ENCODE results near the gene CLASRP. TPM values are rescaled to one million over a fixed set of nuclear protein-coding genes. Genes with fewer than 3 reads are reported as not detected.

The CLASRP gene, protein sequence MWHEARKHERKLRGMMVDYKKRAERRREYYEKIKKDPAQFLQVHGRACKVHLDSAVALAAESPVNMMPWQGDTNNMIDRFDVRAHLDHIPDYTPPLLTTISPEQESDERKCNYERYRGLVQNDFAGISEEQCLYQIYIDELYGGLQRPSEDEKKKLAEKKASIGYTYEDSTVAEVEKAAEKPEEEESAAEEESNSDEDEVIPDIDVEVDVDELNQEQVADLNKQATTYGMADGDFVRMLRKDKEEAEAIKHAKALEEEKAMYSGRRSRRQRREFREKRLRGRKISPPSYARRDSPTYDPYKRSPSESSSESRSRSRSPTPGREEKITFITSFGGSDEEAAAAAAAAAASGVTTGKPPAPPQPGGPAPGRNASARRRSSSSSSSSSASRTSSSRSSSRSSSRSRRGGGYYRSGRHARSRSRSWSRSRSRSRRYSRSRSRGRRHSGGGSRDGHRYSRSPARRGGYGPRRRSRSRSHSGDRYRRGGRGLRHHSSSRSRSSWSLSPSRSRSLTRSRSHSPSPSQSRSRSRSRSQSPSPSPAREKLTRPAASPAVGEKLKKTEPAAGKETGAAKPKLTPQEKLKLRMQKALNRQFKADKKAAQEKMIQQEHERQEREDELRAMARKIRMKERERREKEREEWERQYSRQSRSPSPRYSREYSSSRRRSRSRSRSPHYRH
- 22.2 TPM for total RNA-seq

DNA sequence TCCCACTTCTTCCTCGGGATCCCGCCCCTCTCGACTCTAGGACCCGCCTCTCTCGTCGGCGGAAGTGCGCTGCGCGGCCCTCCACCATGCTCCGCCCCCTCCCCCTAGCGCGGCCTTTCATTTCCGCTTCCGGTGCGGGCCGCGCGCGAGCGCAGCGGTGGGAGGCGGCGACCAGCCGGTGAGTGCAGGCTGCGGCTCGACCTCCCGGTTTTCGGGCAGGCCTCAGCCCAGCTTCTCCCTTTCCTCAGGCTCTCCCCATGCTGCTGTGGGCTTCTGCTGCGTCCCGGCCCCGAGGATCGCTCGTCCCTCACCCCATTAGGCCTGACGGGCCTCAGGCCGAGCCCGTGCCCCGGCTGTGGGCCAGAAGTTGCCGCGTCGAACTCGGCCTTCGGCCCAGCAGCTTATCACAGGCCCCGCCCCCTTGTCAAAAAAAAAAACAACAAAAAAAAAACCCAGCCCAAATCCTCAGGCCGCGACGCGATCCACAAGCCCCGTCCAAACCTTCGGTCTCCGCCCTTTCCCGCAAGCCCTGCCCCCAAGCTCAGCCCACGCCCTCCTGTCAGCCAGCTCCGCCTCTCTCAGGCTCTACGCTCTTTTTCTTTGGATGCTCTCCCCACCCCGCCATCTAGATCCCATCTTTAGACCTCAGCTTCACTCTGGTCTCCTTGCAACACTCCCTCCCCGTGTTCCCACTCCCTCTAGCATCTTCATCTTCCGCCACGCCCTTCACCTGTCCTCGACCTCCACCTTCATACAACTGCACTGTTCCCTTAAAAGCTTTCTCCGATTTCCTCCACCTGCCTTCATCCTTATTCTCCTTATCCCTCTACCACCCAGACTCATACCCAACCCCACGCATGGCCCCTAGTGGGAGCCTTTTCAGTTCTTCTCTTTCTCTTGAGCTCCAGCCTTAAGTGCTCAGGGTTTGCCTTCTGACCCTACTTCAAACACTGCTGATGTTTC is at the start of gene CLASRP:
TSS of gene CLASRP (plus strand) at position 115 of the 963 bp plus-strand sequence. CDS start 1,168 bp downstream, outside the sequence.

DNA sequence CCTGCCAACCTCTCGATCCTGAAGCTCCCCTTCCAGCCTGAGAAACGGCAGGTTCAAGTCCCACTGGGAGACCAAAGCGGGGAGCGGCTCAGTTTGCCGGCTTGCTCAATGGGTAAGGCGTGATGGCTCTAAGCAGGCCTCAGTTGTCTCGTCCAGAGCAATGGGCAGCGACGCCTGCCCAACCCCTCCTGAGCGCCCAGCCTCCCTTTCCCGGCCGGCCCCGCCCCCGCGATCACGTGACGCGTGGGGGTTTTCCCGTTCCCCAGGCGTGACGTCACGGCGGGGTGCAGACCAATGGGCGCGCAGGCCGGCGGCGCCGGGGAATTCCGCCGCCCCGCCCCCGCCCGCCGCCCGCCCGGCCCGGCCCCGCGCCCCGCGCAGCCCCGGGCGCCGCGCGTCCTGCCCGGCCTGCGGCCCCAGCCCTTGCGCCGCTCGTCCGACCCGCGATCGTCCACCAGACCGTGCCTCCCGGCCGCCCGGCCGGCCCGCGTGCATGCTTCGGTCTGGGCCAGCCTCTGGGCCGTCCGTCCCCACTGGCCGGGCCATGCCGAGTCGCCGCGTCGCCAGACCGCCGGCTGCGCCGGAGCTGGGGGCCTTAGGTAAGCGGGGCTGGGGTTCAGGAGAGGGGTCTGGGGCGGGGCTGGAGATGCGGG is 37.6 kb upstream of the CLASRP start, which contains the start of gene RELB:
TSS of gene RELB (plus strand) at position 378 of the 653 bp plus-strand sequence. CDS start at position 494, 116 bp downstream.

DNA sequence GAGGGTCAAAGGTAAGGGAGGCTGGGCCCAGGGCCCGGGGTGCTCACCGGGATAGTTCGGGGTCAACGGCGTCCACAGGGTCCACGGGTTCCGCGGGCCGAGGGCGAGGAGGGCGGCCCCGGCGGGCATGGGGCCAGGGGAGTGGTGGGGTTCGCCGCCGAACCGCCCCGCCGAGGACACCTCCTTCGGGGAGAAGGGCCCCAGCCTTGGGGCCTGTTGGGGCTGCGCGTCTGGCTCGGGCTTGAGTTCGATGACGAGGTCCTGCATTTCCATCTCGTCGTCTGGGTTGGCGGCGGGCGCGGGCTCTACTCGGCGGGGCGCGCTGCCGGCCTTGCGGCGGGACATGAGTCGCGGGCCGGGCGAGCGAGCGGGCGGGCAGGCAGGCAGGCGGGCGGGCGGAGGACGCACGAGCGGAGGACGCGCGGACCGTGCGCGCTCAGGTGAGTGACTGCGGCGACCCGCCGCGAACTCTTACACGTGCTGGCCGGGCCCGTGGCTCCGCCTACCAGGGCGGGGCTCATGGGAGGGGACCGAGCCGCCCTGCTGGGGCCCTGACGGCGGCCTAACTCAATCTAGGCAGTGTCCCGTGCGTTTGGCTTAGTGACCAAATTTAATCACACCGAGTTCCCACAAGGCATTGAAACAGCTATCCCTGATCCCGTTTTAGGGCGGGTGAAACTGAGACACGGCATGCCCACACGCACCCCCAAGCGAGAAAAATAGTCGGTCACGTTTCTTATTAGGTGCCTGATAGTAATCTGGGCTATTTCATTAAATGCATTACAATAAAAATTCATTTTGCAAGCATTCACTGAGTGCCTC is 37.4 kb downstream of the CLASRP start, which contains the start of gene ZNF296:
TSS of gene ZNF296 (minus strand) at position 450 of the 822 bp plus-strand sequence. CDS start at position 345, 105 bp downstream.

DNA sequence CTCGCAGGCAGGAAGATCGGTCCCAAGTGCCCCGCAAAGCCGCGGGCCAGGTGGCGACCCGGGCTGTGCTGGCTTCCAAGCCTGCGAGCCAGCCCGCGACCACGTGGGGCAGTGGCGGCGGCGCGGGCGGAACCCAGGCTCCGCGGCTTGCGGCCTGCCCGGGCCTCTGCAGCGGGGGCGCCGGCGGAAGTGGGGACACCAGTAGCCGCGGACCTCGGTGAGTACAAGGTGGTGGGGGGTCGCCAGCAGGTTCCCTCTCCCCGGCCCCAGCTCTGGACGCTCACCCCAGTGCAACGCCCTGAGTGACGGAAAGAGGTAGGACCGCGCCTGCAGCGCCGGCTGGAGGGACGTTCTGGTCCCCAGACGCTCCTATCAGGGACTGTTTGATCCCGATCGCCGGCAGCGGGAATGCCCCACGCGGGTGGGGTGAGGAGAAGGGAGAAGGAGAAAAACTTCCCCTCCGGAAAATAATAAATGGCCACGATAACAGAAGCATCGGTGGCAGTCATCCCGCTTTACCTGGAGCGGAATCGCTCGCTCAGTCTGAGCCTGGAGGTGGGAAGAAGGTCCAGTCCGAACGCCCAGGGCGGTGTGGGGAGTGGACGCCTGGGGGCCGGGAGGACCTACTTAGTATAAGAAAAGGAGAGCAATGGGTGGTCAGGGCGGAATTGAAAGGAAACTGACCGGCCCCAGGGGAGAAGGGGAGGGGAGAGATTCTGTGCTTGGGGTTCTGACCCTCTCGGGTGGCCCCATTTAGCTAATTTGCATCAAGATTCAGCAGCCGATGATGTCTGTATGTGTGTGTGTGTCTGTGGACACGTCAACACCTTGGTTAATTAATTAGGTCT is 40.4 kb downstream of the CLASRP start, which contains the start of gene GEMIN7:
TSS of gene GEMIN7 (plus strand) at position 198 of the 848 bp plus-strand sequence. CDS start 10,855 bp downstream, outside the sequence.

DNA sequence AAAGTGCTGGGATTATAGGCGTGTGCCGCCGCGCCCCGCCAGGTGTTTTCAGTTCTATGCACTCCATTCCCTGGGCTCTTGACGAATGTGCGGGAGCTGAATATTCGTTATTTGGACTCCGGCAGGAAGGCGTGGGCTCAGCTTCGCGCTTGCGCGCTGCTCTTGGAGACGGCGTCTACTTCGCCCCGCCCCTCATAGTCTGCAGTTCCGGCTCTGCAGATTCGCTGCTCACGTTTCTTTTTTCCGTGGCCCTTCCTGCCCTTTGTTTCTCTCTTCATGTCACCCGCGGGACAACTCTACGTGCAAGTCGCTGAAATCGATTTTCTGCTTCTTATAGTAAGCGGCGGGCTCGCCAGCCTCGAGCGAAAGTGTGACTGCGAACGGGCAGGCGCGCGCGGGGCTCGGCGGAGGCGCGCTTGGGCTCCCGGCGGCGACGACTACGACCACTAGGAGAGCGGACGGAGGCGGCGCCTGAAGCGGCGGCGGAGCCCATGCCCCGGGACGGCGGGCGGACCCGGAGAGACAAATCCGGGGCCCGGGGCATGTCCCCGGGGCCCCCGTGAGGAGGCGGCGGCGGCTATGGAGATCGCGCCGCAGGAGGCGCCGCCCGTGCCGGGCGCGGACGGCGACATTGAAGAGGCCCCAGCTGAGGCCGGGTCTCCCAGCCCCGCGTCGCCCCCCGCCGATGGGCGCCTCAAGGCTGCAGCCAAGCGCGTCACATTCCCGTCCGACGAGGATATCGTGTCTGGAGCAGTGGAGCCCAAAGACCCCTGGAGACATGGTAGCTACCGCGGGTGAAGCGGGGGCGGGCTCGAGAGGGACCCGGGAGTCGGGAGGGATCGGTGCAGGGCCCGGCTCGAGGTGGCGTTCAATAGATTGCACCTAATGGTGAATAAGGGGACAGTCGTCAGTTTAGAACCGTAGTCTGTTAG is 54.2 kb downstream of the CLASRP start, which contains the start of gene PPP1R37:
TSS of gene PPP1R37 (plus strand) at position 433 of the 932 bp plus-strand sequence. CDS start at position 580, 147 bp downstream.

Small RNA genes lying within 50 kb of the gene (small RNA-seq; reads per million reads assigned to genes)
- gene RNU6-611P (ENCODE audit: low replicate concordance) = not detected

Other genes with a start within 250 kb of the CLASRP start
- gene BCAM, start 229.9 kb upstream of the CLASRP start, total RNA-seq = 3.4 TPM
- 23.8 TPM for gene NECTIN2, start 192.7 kb upstream of the CLASRP start, total RNA-seq
- gene TOMM40, start 147.8 kb upstream of the CLASRP start, total RNA-seq = 29.4 TPM
- gene APOE, start 133.2 kb upstream of the CLASRP start, total RNA-seq = 51.3 TPM
- 0.94 TPM for gene APOC1, start 124.4 kb upstream of the CLASRP start, total RNA-seq
- gene APOC4, start 96.8 kb upstream of the CLASRP start, total RNA-seq = not detected
- gene APOC2, start 93.0 kb upstream of the CLASRP start, total RNA-seq = not detected
- gene CLPTM1, start 83.7 kb upstream of the CLASRP start, total RNA-seq = 64.5 TPM
- gene RELB, start 37.6 kb upstream of the CLASRP start, total RNA-seq = 0.63 TPM
- not detected for gene ZNF296, start 37.4 kb downstream of the CLASRP start, total RNA-seq
- 12.5 TPM for gene GEMIN7, start 40.2 kb downstream of the CLASRP start, total RNA-seq
- gene PPP1R37, start 54.1 kb downstream of the CLASRP start, total RNA-seq = 26.0 TPM
- 0.63 TPM for gene NKPD1, start 121.9 kb downstream of the CLASRP start, total RNA-seq
- gene TRAPPC6A, start 139.2 kb downstream of the CLASRP start, total RNA-seq = 4.7 TPM
- gene BLOC1S3, start 139.7 kb downstream of the CLASRP start, total RNA-seq = 3.8 TPM
- not detected for gene EXOC3L2, start 206.4 kb downstream of the CLASRP start, total RNA-seq
- gene MARK4, start 212.2 kb downstream of the CLASRP start, total RNA-seq = 28.2 TPM

Data from parietal lobe (tissue), 2 donors.